DMS53 (cell line): ENCODE data around the gene SLFN14.
"Not testable (repeated sequence)": the region's sequence is repeated elsewhere in the genome, so short reads cannot be mapped to it uniquely, and the experiment has no call there.

Experiments used
- DNase-seq: peaks from one replicate; lab custom pipeline; 2025; lab: John Stamatoyannopoulos, UW

The SLFN14 gene

GRCh38 chr17:35521654-35522256 is 38.9 kb downstream of the SLFN14 start:
- DNase-seq: not testable (repeated sequence)

GRCh38 chr17:35521150-35521549 is 39.5 kb downstream of the SLFN14 start:
- no peak for DNase-seq

- peak; percentile 63 for DNase-seq
Observed at GRCh38 chr17:35519906-35520442, 40.6 kb downstream of the SLFN14 start.

- DNase-seq: peak; percentile 93
Observed at GRCh38 chr17:35519439-35519838, 41.2 kb downstream of the SLFN14 start.

- not testable (repeated sequence) for DNase-seq
Observed at GRCh38 chr17:35518431-35518830, 42.2 kb downstream of the SLFN14 start.

GRCh38 chr17:35515027-35515426 is 45.6 kb downstream of the SLFN14 start:
- peak; percentile 29 for DNase-seq

- DNase-seq: peak; percentile 16
Observed at GRCh38 chr17:35514564-35514963, 46.1 kb downstream of the SLFN14 start.
